Stimulated activated CD8-positive, alpha-beta memory T cell treated with anti-CD3 and anti-CD28 coated beads, Interleukin-7, amount 100 ng/mL, for 24 hours (primary cell): Measurements from ENCODE around the gene C16orf54.
A peak's percentile ranks its signal among the peaks of the same experiment; 100 is the strongest.
"Not testable (repeated sequence)": the region's sequence is repeated elsewhere in the genome, so short reads cannot be mapped to it uniquely, and the experiment has no call there.

ENCODE experiments used
- DNase-seq: peaks from one replicate; pipeline ENCODE4 v3.0.0-alpha.2; 2020; ENCODE audit warnings: low read depth

The C16orf54 gene

DNA sequence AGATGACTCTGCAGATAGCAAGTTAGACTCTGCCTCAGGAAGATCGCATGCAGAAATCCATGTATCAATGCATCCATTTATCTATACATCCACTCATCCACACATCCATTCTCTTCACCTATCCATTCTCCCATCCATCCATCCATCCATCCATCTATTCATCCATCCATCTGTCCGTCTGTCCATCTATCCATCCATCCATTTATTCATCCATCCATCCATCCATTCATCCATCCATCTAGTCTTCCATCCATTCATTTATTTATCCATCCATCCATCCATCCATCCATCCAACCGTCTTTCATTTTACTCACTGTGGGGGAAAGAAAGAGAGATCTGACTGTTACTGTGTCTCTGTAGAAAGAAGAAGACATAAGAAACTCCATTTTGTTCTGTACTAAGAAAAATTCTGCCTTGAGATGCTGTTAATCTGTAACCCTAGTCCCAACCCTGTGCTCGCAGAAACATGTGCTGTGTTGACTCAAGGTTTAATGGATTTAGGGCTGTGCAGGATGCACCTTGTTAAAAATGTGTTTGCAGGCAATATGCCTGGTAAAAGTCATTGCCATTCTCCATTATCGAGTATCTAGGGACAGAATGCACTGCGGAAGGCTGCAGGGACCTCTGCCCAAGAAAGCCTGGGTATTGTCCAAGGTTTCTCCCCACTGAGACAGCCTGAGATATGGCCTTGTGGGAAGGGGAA, 5.7 kb downstream of the C16orf54 start:
- not testable (repeated sequence) for DNase-seq

GRCh38 chr16:29738514-29738913, 7.3 kb downstream of the C16orf54 start:
- no peak for DNase-seq

DNA sequence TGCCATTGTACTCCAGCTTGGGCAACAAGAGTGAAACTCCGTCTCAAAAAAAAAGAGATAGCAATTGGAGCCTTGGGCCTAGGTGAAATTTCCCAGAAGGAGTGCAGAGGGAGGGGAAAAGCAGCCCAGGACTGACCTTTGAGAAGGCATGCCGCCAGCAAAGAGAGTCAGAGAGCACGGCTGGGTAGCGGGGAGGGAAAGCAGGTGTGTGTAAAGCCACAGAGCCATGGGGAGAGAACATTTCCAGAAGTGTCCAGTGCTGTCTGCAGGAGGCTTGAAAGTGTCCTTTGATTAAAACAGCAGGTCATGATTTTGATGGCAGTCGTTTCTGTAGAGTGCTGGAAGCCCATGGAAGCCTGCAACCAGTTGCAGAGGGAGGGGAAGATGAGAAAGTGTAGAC, 8.1 kb downstream of the C16orf54 start:
- DNase-seq: no peak

GRCh38 chr16:29736764-29737163, 9.0 kb downstream of the C16orf54 start:
- no peak for DNase-seq

DNA sequence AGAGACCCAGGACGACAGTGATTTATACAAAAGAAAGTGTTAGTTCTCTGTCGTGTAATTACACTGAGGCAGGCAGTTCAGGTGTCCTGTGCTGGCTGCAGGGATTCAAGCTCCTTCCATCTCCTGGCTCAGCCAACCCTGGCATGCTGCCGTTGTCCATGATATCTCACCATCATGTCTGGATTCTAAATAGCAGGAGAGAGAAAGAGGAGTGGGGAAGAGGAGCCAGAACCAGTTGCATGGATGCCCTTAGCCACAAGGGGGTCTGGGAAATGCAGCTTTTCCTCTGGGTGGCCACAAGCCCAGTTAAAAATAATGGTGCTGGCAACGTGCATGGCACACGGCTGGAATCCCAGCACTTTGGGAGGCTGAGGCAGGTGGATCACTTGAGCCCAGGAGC, 9.7 kb downstream of the C16orf54 start:
- DNase-seq: no peak

DNA sequence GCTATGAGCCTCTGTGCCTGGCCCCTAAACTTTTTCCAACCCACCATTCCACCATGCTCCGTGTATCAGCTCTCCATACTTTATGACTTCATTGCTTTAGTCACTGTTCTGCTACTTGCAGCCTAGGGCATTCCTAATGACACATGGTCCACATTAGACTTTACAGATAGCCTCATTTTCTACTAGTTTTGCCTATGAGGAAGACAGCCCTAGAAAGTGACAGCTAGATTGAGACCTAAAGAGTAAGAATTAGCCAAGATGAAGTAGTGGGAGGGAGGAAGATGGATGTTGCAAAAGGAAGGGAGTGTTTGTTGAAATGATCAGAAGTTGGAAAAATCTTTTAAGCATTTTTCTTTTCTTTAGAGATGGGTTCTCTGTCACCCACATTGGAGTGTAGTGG, 11.0 kb downstream of the C16orf54 start:
- no peak for DNase-seq

DNA sequence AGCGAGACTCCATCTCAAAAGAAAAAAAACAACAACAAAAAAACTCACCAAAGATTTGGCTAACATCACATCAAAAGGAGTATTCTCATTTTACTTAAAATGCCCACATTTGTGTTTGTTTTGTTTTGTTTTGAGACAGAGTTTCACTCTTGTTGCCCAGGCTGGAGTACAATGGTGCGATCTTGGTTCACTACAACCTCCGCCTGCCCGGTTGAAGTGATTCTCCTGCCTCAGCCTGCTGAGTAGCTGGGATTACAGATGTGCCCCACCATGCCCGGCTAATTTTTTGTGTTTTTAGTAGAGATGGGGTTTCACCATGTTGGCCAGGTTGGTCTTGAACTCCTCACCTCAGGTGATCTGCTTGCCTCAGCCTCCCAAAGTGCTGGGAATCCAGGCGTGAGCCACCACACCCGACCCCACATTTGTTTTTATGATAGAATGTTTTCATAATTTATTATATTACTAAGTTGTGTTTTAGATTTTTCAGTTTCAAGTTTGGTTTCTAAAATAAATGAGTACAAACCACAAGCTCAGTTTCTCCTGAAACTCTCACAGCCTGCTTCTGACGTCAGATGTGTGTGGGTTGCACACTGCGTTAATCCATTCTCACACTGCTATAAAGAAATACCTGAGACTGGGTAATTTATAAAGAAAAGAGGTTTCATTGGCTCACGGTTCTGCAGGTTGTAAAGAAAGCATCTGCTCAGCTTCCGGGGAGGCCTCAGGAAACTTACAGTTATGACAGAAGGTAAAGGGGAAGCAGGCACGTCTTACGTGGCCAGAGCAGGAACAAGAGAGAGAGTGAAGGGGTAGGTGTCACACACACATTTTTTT, 13.8 kb downstream of the C16orf54 start:
- DNase-seq: peak; percentile 52

- no peak for DNase-seq
These were observed 15.1 kb downstream of the C16orf54 start for GRCh38 chr16:29730649-29731048.

- DNase-seq: no peak
These were observed 16.7 kb downstream of the C16orf54 start for GRCh38 chr16:29729116-29729521.

GRCh38 chr16:29727452-29727851, 18.3 kb downstream of the C16orf54 start:
- DNase-seq: no peak

GRCh38 chr16:29726845-29727377, 18.9 kb downstream of the C16orf54 start:
- no peak for DNase-seq

DNA sequence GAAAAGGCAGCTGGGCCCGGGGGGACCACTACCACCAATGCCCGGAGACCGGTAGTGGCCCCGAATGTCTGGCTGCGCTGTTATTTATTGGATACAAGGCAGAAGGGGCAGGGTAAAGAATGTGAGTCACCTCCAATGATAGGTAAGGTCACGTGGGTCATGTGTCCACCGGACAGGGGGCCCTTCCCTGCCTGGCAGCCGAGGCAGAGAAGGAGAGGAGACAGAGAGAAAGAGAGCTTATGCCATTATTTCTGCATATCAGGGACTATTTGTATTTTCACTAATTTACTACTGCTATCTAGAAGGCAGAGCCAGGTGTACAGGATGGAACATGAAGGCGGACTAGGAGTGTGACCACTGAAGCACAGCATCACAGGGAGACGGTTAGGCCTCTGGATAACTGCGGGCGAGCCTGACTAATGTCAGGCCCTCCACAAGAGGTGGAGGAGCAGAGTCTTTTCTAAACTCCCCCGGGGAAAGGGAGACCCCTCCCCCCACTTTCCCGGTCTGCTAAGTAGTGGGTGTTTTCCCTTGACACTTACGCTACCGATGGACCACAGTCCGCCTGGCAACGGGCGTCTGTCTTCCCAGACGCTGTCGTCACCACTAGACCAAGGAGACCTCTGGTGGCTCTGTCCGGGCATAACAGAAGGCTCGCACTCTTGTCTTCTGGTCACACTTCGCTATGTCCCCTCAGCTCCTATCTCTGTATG, 24.5 kb downstream of the C16orf54 start:
- not testable (repeated sequence) for DNase-seq

- no peak for DNase-seq
These were observed 25.1 kb downstream of the C16orf54 start for GRCh38 chr16:29720703-29721102.

- no peak for DNase-seq
These were observed 26.7 kb downstream of the C16orf54 start for GRCh38 chr16:29719063-29719462.

DNA sequence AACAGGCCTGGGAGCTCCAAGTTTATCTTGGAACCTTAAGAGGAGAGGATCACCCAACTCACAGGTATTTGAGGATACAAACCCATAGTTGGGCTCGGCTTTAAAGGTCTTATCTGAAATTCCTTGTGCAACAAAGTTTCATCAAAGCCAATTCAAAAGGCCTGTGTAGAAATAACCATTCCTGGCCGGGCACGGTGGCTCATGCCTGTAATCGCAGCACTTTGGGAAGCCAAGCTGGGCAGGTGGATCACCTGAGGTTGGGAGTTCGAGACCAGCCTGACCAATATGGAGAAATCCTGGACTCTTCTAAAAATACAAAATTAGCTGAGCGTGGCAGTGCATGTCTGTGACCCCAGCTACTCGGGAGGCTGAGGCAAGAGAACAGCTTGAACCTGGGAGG, 28.7 kb downstream of the C16orf54 start:
- no peak for DNase-seq

GRCh38 chr16:29714972-29715371, 30.8 kb downstream of the C16orf54 start:
- DNase-seq: no peak

GRCh38 chr16:29714396-29714795, 31.4 kb downstream of the C16orf54 start:
- no peak for DNase-seq

DNA sequence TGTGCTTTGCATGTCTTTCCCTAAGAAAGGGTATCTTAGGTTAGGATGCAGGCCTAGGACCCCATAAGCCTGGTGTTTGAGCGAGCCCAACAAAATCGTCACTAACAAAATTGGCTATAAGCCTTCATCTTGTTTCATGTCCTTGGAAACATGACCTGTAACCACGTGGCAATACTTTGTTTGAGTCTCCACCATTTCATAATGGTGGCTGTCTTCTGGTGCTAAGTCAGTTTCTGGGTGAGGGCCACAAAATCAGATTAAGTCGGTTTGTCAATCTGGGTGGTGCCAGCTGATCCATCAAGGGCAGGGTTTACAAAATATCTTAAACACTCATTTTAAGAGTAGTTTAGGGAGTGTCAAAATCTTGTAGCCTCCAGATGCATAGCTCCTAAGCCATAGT, 33.0 kb downstream of the C16orf54 start:
- DNase-seq: no peak

DNA sequence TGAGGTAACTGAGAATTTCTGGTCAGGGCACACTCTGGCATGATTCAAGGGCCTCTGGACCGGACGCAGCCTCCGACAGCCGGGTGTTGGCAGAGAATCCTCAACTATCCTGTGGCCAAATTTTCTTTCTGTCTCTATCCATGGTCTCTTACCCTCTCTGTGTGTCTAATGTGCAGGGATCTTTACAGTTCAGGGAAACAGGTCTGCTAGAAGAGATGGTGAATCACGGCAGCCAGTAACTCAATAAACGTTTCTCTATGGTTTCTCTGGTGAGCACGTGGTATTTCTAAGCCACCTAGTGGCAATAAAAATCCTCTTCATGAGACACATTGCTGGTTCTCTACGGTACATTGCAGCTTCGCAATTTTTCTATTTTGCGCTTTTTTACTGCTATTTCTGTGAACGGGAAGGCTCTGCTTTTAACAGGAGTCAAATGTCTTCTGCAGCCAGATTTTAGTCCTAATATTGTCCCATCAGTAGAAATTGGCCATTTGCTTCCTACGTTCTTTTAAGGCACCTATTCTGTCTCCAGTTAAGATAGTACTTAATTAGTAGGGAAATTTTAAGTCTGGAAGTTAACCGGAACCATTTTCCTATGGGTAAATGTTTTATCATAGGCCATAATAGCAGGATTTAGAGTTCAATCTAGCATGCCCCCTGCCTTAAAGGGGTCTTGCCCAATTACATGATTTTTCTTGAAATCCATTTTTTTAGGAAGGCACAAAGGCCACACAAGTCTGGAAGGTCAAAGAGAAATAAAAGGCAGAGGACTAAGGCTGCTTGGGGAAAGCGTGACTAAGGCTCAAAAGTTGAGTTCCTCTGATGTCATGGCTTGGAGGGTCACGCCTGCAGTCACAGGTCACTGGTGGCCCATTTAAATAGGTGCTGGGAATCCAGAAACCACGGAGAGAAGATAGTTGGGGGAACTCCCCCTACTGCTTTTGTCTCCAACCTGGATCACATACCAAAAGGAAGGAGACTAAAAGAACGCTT, 35.3 kb downstream of the C16orf54 start:
- no peak for DNase-seq

GRCh38 chr16:29709657-29710056, 36.1 kb downstream of the C16orf54 start:
- not testable (repeated sequence) for DNase-seq

DNA sequence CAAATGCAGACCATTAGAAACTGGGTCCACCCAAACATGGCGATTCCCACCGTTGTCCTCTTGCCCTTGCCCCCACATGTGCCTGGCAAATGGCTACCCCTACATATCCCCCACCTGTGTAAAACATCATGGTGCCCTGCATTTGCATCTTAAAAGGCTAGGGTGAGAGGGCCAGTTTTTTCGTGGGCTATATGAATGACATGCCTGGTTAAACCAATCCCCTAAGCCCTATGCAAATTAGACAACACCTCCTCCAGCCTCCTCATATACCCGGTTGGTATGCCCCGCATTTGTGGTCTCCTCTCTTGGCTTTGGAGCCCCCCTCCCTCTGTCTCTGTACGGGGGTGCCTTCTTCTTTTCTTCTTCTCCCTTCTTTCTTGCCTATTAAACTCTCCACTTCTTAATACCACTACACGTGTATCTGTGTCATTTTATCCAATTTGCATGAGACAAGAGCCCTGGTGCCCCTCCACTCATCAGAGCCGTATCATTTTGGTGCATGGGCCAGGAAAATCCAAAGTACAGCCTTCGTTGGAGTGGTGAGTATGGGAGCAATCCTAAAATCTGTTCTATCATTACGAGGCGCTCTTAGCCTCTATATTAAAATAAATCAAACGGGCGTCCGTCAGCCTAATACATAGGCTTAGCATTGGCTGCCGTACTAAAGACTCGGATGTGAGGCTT, 36.7 kb downstream of the C16orf54 start:
- DNase-seq: no peak
